ENCODE measurements around the gene ADAMTSL4.

- TF ChIP-seq POLR2AphosphoS5 (IDR thresholded peaks at IDR 0.05) = no peak
- TF ChIP-seq, protein P1, sequence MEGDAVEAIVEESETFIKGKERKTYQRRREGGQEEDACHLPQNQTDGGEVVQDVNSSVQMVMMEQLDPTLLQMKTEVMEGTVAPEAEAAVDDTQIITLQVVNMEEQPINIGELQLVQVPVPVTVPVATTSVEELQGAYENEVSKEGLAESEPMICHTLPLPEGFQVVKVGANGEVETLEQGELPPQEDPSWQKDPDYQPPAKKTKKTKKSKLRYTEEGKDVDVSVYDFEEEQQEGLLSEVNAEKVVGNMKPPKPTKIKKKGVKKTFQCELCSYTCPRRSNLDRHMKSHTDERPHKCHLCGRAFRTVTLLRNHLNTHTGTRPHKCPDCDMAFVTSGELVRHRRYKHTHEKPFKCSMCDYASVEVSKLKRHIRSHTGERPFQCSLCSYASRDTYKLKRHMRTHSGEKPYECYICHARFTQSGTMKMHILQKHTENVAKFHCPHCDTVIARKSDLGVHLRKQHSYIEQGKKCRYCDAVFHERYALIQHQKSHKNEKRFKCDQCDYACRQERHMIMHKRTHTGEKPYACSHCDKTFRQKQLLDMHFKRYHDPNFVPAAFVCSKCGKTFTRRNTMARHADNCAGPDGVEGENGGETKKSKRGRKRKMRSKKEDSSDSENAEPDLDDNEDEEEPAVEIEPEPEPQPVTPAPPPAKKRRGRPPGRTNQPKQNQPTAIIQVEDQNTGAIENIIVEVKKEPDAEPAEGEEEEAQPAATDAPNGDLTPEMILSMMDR (IDR thresholded peaks at IDR 0.05) = no peak
Observed at GRCh38 chr1:150516050-150516591, 33.1 kb upstream of the ADAMTSL4 start.

All from sigmoid colon (tissue), 4 donors.